Left lung (tissue), 14 donors: Measurements from ENCODE around the gene AMY2B. TPM values are rescaled to one million over a fixed set of nuclear protein-coding genes. Genes with fewer than 3 reads are reported as not detected.
"Not testable (repeated sequence)": the region's sequence is repeated elsewhere in the genome, so short reads cannot be mapped to it uniquely, and the experiment has no call there.

Experiments
- ATAC-seq: fragments of 200-7000 bp; cut with Tn5 transposase; one replicate; pipeline ENCODE4 v1.9.1; 2020; ENCODE audit warnings: moderate library complexity
- DNase-seq, 4 donors: peaks; one replicate each; pipeline ENCODE4 v3.0.0-alpha.2; 2013 to 2020
- H3K27ac ChIP-seq, 2 donors: fragments of 200-600 bp; sonication (generic) in 1 of 2; one replicate each; pipeline versions ENCODE4 v1.5.0 to v1.8.0; 2020 to 2021
- H3K27me3 ChIP-seq, 2 donors: fragments of 200-600 bp; sonication (generic) in 1 of 2; one replicate each; pipeline versions ENCODE4 v1.5.0 to v1.8.0; 2020 to 2021
- H3K36me3 ChIP-seq, 2 donors: fragments of 200-600 bp; sonication (generic) in 1 of 2; one replicate each; pipeline versions ENCODE4 v1.5.0 to v1.8.0; 2020 to 2021
- H3K4me1 ChIP-seq, 2 donors: fragments of 200-600 bp; one replicate each; pipeline ENCODE4 v1.8.0; 2021
- H3K4me3 ChIP-seq, 2 donors: fragments of 200-600 bp; sonication (generic) in 1 of 2; one replicate each; pipeline versions ENCODE4 v1.5.0 to v1.8.0; 2020 to 2021; ENCODE audit warnings: mild to moderate bottlenecking in 1 of 2
- H3K9me3 ChIP-seq, 2 donors: fragments of 200-600 bp; sonication (generic) in 1 of 2; one replicate each; pipeline versions ENCODE4 v1.5.0 to v1.8.0; 2020 to 2021
- intact Hi-C, 2 donors: fragments of 100-400 bp; cut with DNase I; formaldehyde crosslinking; loops; one replicate each; pipeline versions ENCODE4 v1.11.2 to v1.14.2; 2022
- long read RNA-seq, 12 donors: library from polyadenylated mRNA in 2 of 12; unstranded in 2 of 12; transcript quantifications; one replicate each; pipeline ENCODE4 v2.0.0 and lab custom pipeline, GENCODE V29; 2019 to 2026
- polyA plus RNA-seq, 6 donors: library from polyadenylated mRNA; unstranded; fragments of 120-200 nt; gene quantifications; one replicate each; pipeline ENCODE4 v1.2.1, GENCODE V29; 2013; ENCODE audit not compliant: insufficient read length in 6 of 6
- total RNA-seq, 2 donors: library from RNA; stranded (reverse); fragmentation: NEBNext Ultra II Directional; extraction: Animal tissue kit (Norgen Biotek cat#: 25700); gene quantifications; one replicate each; pipeline ENCODE4 v1.2.1, GENCODE V29; 2021
- TF ChIP-seq, protein P1 (sequence below), 2 donors: fragments of 200-600 bp; sonication (generic) in 1 of 2; IDR thresholded peaks; one replicate each; pipeline versions ENCODE4 v1.5.0 to v1.8.0; 2021; ENCODE audit warnings: antibody characterized with exemption in 2 of 2
- donor health status: DM: no; HTN: yes; CAD: no.
- donor health status: DM: no; HTN: no; CAD: no.

AMY2B gene
- 10 to 100 TPM; 10.1 to 14.5 TPM for total RNA-seq
- polyA plus RNA-seq, result 10 to 100 TPM; 26.8 to 44.9 (median 36.0) TPM
- long read RNA-seq, donor 1, full-length matches to known transcripts, result 3 of 3 reads
- long read RNA-seq, donor 1, partial matches to known transcripts, result 0 of 3 reads
- long read RNA-seq, donor 1, other reads (novel, unspliced or antisense), result 0 of 3 reads
- long read RNA-seq, donor 2, partial matches to known transcripts, result 0 of 1 reads
- long read RNA-seq, donor 2, other reads (novel, unspliced or antisense), result 0 of 1 reads
- long read RNA-seq, donor 3, full-length matches to known transcripts, result 2 of 2 reads
- long read RNA-seq, donor 3, partial matches to known transcripts, result 0 of 2 reads
- long read RNA-seq, donor 3, other reads (novel, unspliced or antisense), result 0 of 2 reads
- long read RNA-seq, donor 4, result 0 reads
- long read RNA-seq, donor 5, full-length matches to known transcripts, result 4 of 4 reads
- long read RNA-seq, donor 5, partial matches to known transcripts, result 0 of 4 reads
- long read RNA-seq, donor 5, other reads (novel, unspliced or antisense), result 0 of 4 reads
- long read RNA-seq, donor 6, partial matches to known transcripts, result 0 of 1 reads
- long read RNA-seq, donor 6, other reads (novel, unspliced or antisense), result 0 of 1 reads
- long read RNA-seq, donor 7, full-length matches to known transcripts, result 1 of 1 reads
- long read RNA-seq, donor 7, partial matches to known transcripts, result 0 of 1 reads
- long read RNA-seq, donor 7, other reads (novel, unspliced or antisense), result 0 of 1 reads
- long read RNA-seq, donor 8, result 0 reads
- long read RNA-seq, donor 9, result 0 reads
- long read RNA-seq, donor 10, result 0 reads
- long read RNA-seq, donor 11, partial matches to known transcripts, result 0 of 1 reads
- long read RNA-seq, donor 11, other reads (novel, unspliced or antisense), result 0 of 1 reads
- long read RNA-seq, donor 12, partial matches to known transcripts, result 12 of 13 reads
- long read RNA-seq, donor 12, other reads (novel, unspliced or antisense), result 0 of 13 reads

DNA sequence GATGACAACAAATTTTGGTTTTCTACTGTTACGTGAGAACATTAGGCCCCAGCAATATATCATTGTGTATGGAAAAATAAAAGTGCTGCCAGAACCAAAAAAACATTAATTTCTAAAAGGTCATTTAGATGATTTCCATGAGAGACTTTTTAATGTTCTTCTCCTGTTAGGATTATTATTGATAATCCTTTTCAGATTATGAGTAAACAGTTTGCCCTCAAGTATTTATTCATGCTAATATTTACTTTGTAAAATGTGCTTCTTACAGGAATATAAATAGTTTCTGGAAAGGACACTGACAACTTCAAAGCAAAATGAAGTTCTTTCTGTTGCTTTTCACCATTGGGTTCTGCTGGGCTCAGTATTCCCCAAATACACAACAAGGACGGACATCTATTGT, at the start of gene AMY2B:
Gene AMY2B, plus strand, starts transcription at position 301 of the 400 bp plus-strand sequence. Its CDS starts 14 bp downstream, at position 315.
- H3K4me3 ChIP-seq, DNase-seq, H3K36me3 ChIP-seq, H3K4me1 ChIP-seq, H3K27ac ChIP-seq, H3K9me3 ChIP-seq, intact Hi-C loops, ATAC-seq, H3K27me3 ChIP-seq: not testable (repeated sequence)

DNA sequence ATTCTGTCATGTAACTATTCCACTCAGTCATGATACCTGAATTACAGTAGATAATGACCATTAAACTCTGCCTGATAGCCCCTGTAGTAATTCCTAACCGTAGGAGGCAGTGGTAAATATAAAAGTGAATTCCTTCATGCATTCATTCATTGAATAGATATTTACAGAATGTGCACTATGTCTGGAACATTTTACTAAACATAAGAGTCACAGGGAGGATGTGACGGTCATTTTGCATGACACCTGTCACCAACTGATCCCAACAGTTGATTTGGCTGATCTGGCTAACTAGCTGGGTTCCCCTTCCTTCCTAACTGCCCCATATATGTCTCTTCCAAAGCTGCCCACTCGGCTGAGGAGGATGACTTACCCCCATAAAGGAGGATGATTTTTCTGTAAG, 48.0 kb upstream of the AMY2B start:
- Histone ChIP-seq H3K9me3 (no peaks in the 10 kb centered on the region), H3K36me3 (no peaks in the 10 kb centered on the region), H3K27ac (no peak overlapping the region), H3K4me1 (peaks cover 4 to 18% of the 10 kb centered on the region in 2 donors), H3K27me3 (no peaks in the 10 kb centered on the region), H3K4me3 (no peak overlapping the region)
- TF ChIP-seq, protein P1, sequence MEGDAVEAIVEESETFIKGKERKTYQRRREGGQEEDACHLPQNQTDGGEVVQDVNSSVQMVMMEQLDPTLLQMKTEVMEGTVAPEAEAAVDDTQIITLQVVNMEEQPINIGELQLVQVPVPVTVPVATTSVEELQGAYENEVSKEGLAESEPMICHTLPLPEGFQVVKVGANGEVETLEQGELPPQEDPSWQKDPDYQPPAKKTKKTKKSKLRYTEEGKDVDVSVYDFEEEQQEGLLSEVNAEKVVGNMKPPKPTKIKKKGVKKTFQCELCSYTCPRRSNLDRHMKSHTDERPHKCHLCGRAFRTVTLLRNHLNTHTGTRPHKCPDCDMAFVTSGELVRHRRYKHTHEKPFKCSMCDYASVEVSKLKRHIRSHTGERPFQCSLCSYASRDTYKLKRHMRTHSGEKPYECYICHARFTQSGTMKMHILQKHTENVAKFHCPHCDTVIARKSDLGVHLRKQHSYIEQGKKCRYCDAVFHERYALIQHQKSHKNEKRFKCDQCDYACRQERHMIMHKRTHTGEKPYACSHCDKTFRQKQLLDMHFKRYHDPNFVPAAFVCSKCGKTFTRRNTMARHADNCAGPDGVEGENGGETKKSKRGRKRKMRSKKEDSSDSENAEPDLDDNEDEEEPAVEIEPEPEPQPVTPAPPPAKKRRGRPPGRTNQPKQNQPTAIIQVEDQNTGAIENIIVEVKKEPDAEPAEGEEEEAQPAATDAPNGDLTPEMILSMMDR (IDR thresholded peaks at IDR 0.05), result no peak
- no peak for DNase-seq
- ATAC-seq, result no peak
- intact Hi-C loops, result no loop called here

DNA sequence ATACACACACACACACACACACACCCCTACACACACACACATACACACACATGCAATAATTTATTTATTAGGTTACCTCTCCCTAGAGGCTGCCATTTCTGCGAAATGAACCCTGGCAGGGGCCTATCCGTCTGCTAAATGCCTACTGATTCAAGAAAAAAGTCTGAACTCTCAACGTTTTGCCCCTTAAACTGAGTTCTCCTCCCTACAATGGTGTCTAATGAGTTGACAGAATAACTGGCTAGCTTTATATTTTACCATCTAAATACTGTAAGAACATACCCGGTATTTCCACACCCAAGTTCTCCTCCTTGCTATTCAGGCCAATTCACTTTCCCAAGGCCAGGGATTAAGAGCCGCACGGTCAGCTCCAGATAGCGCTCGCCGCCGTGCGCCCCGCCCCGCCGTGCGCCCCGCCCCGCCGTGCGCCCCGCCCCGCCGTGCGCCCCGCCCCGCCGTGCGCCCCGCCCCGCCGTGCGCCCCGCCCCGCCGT, 46.2 kb upstream of the AMY2B start:
- H3K36me3 ChIP-seq, result peaks cover 0 to 5% of the 10 kb centered on the region in 2 donors
- TF ChIP-seq, protein P1 (IDR thresholded peaks at IDR 0.05), result no peak
- peaks cover 4 to 26% of the 10 kb centered on the region in 2 donors for H3K4me1 ChIP-seq
- ATAC-seq, result peak; percentile 85
- H3K27me3 ChIP-seq, result no peaks in the 10 kb centered on the region
- no peak overlapping the region for H3K27ac ChIP-seq
- H3K9me3 ChIP-seq, result no peaks in the 10 kb centered on the region
- peak in 2 of 4 donors; percentile 39 to 54 for DNase-seq
- peak overlapping the region in 1 of 2 donors; percentile 26 for H3K4me3 ChIP-seq
- intact Hi-C loops, result no loop called here

DNA sequence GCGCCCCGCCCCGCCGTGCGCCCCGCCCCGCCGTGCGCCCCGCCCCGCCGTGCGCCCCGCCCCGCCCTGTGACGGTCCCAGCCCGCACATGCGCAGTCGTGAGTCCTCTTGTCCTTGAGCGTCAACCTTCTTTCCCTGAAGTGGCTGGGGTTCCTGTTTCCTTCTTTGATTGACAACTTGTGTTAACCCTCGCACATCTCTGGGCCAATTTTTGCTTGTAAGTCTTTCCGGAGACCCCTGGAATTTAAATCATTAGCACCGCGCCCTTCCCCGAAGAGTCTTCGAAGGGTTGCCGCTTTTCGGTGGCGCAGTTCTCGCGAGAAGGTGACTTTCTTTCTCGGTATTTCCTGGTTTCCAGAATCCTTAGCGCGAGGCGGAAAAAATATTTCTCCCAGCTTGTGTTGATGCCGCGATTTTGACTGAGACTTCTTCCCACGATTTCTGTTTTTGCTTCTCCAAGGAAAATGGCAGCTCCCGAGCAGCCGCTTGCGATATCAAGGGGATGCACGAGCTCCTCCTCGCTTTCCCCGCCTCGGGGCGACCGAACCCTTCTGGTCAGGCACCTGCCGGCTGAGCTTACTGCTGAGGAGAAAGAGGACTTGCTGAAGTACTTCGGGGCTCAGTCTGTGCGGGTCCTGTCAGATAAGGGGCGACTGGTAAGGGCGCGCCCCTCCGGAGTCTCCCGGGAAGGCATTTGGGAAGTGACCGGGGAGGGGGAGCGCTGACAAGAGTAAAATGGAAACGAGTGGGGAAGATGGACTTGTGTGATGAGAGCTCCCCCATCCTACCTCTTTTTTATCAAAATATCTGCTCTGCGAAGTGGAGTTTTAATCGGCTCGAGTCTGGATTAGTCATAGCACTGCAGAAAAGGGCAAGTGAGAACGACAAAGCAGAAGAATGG, 45.5 kb upstream of the AMY2B start, which contains the start of gene RNPC3:
Gene RNPC3, plus strand, starts transcription at position 93 of the 901 bp plus-strand sequence. Its CDS starts 372 bp downstream, at position 465.
- Histone ChIP-seq H3K27me3 (no peaks in the 10 kb centered on the region), H3K4me1 (peaks cover 4 to 26% of the 10 kb centered on the region in 2 donors), H3K36me3 (peaks cover 0 to 7% of the 10 kb centered on the region in 2 donors), H3K9me3 (no peaks in the 10 kb centered on the region), H3K27ac (peak within 1 kb of the TSS; percentile 96), H3K4me3 (peak within 1 kb of the TSS; percentile 80 to 85)
- intact Hi-C loops, result no loop called here
- peak; percentile 89 to 95 (median 92) for DNase-seq
- peak; percentile 90 for ATAC-seq
- TF ChIP-seq, protein P1 (IDR thresholded peaks at IDR 0.05), result no peak
